Measurements from ENCODE around the gene RPS26. TPM values are rescaled to one million over a fixed set of nuclear protein-coding genes. Genes with fewer than 3 reads are reported as not detected.
A peak's percentile ranks its signal among the peaks of the same experiment; 100 is the strongest.

The RPS26 gene
- total RNA-seq, 4 donors from 2014 or later: 295 to 1,263 (median 759) TPM

DNA sequence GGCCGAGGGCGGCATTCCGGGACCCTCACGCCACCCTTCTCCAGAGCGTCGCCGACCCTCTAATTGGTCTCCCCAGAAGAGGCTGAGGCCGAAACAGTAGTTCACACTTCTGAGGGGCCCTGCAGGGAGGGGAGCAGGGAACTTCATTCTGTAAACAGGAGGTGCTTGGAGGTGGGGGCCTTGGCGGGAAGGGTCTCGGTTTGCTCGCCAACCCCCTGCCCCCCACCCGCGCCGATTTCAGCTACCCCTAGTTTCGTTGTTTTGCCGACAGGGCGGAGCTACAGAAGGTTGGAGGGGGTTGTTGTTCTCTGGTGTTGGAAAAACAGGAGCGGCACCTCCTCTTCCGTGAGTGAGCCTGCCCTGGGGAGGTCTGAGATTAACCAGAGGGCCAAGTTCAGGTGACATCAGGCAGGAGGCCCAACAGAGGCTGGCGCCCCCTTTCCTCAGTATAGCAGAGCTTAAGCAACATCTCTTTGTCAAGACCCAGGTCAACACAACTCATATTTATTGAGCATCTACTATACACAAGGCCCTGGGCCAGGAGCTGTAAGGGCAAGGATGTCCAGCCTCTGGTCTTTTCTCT is 38.9 kb downstream of the RPS26 start:
- Histone ChIP-seq H3K9me3 (no peaks in the 10 kb centered on the region), H3K4me1 (peaks cover 0 to 22% (median 6%) of the 10 kb centered on the region in 3 donors), H3K27ac (peak overlapping the region in 3 of 4 donors; percentile 45 to 77 (median 76)), H3K36me3 (no peaks in the 10 kb centered on the region), H3K4me3 (peak overlapping the region in 1 of 2 donors; percentile 58), H3K27me3 (peaks cover 22% of the 10 kb centered on the region)
- TF ChIP-seq EP300 (IDR thresholded peaks at IDR 0.05): no peak
- no peak for TF ChIP-seq POLR2AphosphoS5 (IDR thresholded peaks at IDR 0.05)
- ATAC-seq: no peak
- WGBS, 2 donors (ENCODE audit: low coverage in 1 of 2): no CpG with 5 or more reads among the region's 20 CpGs

DNA sequence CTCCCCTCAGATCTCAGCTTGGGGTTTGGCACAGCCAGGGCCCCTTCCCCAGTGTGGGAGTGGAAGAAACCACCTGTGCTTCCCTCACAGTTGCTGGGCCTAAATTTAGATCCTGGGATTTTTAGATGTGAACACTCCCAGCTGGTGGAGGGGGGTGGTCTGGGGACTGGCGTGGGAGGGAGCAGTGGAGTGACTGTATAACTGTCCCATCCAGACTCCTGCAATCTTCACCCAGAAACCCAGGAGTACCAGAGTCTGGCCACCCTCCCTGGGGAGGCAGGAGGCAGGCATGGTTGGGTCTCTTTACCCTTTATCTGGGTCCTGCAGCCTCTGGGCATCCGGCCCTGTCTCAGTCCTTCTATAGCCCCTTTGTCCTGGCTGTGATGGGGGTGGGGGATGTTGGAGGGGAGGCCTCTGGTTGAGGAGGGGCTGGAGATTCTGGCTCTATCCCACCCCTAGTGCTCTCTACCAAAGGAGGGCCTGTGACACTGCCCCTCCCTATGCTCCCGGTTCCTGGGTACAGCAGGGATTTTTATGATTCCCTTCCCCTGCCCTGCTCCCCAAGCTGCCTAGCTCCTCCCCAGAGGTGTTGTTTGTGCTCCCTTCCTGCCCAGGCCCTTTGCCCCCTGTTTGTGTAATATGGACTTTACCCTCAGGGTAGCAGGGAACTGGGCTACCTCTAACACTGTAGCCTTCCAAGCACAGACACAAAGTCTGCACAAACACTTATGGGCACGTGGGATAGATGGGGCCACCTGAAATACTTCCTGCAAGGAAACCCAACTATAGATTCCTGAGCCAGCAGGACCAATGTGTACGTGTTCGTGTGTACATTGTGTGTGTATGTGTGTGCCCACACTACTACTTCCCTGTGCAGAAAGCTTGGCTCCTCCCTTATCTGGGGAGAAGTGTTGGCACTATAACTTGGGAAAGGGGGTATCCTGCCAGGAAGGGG is 40.0 kb downstream of the RPS26 start:
- WGBS, 2 donors (ENCODE audit: low coverage in 1 of 2): 51% methylated on average over 3 of the region's 6 CpGs; no CpG with 5 or more reads in 1 of the 2 donors
- Histone ChIP-seq H3K27ac (peak overlapping the region in 3 of 4 donors; percentile 5 to 77 (median 76)), H3K4me1 (peaks cover 0 to 22% (median 6%) of the 10 kb centered on the region in 3 donors), H3K27me3 (peaks cover 22% of the 10 kb centered on the region), H3K4me3 (peak overlapping the region in 1 of 2 donors; percentile 58), H3K36me3 (no peaks in the 10 kb centered on the region), H3K9me3 (no peaks in the 10 kb centered on the region)
- TF ChIP-seq, protein P1, sequence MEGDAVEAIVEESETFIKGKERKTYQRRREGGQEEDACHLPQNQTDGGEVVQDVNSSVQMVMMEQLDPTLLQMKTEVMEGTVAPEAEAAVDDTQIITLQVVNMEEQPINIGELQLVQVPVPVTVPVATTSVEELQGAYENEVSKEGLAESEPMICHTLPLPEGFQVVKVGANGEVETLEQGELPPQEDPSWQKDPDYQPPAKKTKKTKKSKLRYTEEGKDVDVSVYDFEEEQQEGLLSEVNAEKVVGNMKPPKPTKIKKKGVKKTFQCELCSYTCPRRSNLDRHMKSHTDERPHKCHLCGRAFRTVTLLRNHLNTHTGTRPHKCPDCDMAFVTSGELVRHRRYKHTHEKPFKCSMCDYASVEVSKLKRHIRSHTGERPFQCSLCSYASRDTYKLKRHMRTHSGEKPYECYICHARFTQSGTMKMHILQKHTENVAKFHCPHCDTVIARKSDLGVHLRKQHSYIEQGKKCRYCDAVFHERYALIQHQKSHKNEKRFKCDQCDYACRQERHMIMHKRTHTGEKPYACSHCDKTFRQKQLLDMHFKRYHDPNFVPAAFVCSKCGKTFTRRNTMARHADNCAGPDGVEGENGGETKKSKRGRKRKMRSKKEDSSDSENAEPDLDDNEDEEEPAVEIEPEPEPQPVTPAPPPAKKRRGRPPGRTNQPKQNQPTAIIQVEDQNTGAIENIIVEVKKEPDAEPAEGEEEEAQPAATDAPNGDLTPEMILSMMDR (IDR thresholded peaks at IDR 0.05): no peak
- TF ChIP-seq EP300 (IDR thresholded peaks at IDR 0.05) (no peak), POLR2AphosphoS5 (IDR thresholded peaks at IDR 0.05) (no peak), POLR2A (IDR thresholded peaks at IDR 0.05) (no peak)
- no peak for ATAC-seq

DNA sequence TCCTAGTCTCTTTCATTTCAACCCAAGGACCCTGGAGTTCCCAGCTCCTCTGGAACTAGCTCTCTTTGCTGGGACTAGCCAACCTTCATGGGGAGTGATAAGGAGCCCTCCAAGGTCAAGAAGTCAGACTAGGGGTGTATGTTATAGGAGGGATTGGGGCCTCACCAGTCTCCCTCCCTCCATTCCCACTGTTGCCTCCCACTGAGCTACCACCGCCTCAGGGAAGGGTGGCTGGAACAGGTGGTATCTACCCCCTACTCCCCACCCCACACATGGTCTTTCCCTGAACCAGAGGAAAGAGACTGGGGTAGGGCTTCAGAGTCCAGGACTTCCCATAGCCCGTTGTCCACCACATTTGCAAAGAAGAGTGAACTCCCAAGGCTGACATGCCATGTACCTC is 40.7 kb downstream of the RPS26 start:
- Histone ChIP-seq H3K27ac (peak overlapping the region in 3 of 4 donors; percentile 5 to 52 (median 31)), H3K4me1 (peaks cover 0 to 22% (median 6%) of the 10 kb centered on the region in 3 donors), H3K36me3 (no peaks in the 10 kb centered on the region), H3K4me3 (peak overlapping the region in 1 of 2 donors; percentile 58), H3K9me3 (no peaks in the 10 kb centered on the region), H3K27me3 (peaks cover 22% of the 10 kb centered on the region)
- no peak for ATAC-seq
- 50% methylated on average over 1 of the region's 2 CpGs; no CpG with 5 or more reads in 1 of the 2 donors for WGBS, 2 donors (ENCODE audit: low coverage in 1 of 2)
- TF ChIP-seq EP300 (IDR thresholded peaks at IDR 0.05): no peak
- TF ChIP-seq, protein P1 (IDR thresholded peaks at IDR 0.05): no peak
- TF ChIP-seq POLR2AphosphoS5 (IDR thresholded peaks at IDR 0.05): no peak
- TF ChIP-seq POLR2A (IDR thresholded peaks at IDR 0.05): no peak

DNA sequence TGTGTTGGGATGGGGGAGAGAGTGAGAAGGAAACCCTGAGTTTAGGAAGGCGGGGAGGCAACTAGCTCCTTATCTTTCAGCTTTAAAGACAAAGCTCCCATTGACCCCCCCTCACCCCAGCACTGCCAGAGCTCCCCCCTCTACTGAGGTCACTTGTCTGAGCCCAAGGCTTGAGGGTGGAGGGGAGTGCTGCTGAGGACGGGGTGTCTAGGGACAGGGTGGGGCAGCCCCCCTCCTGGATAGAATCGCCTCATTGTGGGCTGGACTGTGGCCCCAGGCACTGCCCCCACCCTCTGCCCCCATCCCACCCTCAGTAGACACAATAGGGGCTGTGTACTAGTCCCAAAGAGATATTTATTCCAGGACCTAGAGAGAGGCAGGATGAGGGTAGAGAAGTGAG is 41.2 kb downstream of the RPS26 start:
- peaks cover 0 to 22% (median 6%) of the 10 kb centered on the region in 3 donors for H3K4me1 ChIP-seq
- no peak for ATAC-seq
- H3K27me3 ChIP-seq: peaks cover 22% of the 10 kb centered on the region
- no peaks in the 10 kb centered on the region for H3K36me3 ChIP-seq
- no peaks in the 10 kb centered on the region for H3K9me3 ChIP-seq
- TF ChIP-seq POLR2A (IDR thresholded peaks at IDR 0.05): no peak
- TF ChIP-seq EP300 (IDR thresholded peaks at IDR 0.05): no peak
- no peak for TF ChIP-seq POLR2AphosphoS5 (IDR thresholded peaks at IDR 0.05)
- TF ChIP-seq, protein P1 (IDR thresholded peaks at IDR 0.05): no peak
- peak overlapping the region in 1 of 4 donors; percentile 52 for H3K27ac ChIP-seq
- WGBS, 2 donors (ENCODE audit: low coverage in 1 of 2): 20 to 64% methylated on average over 1 of the region's 3 CpGs
- H3K4me3 ChIP-seq: no peak overlapping the region

DNA sequence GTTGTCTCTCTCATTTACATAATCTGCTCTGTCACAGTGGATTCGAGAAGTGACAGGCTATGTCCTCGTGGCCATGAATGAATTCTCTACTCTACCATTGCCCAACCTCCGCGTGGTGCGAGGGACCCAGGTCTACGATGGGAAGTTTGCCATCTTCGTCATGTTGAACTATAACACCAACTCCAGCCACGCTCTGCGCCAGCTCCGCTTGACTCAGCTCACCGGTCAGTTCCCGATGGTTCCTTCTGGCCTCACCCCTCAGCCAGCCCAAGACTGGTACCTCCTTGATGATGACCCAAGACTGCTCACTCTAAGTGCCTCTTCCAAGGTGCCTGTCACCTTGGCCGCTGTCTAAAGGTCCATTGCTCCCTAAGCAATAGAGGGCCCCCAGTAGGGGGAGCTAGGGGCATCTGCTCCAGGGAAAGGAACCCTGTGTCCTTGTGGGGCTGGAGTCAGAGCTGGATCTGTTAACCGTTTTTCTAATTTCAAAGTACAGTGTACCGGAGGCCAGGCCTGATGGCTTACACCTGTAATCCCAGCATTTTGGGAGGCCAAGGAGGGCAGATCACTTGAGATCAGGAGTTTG is 43.3 kb downstream of the RPS26 start:
- no peaks in the 10 kb centered on the region for H3K36me3 ChIP-seq
- H3K4me1 ChIP-seq: peaks cover 0 to 8% (median 4%) of the 10 kb centered on the region in 3 donors
- H3K27ac ChIP-seq: peak overlapping the region in 1 of 4 donors; percentile 48
- ATAC-seq: no peak
- no peaks in the 10 kb centered on the region for H3K9me3 ChIP-seq
- no peak overlapping the region for H3K4me3 ChIP-seq
- TF ChIP-seq, protein P1 (IDR thresholded peaks at IDR 0.05): no peak
- TF ChIP-seq EP300 (IDR thresholded peaks at IDR 0.05) (no peak), POLR2AphosphoS5 (IDR thresholded peaks at IDR 0.05) (no peak), POLR2A (IDR thresholded peaks at IDR 0.05) (no peak)
- H3K27me3 ChIP-seq: peaks cover 18% of the 10 kb centered on the region
- WGBS, 2 donors (ENCODE audit: low coverage in 1 of 2): 69 to 81% methylated on average over 8 to 11 of the region's 15 CpGs

All from gastroesophageal sphincter (tissue), 4 donors.